ENCODE results near the gene GABBR2.

Gene GABBR2

DNA sequence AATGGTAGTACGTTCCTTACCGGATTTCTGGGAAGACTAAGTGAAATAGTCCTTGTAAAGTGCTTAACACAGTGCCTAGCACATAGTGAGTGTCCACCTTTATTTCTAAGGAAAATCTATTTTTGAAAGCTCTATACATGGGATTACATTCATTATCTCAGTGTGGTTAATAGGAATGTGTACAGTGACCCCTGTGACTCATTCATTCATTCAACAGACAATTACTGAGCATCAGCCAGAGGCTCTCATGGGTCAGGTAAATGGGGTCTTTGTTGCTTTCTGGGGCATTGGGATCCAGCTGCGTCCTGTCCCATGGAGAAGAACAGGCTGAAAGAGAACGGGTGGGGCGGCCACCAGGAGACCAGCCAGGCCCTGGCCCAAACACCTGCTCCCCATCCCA is 227.1 kb downstream of the GABBR2 start:
- no peak for TF ChIP-seq CTCF (conservative IDR thresholded peaks at IDR 0.05; ENCODE audit: low read depth, low read length)
- H3K4me3 ChIP-seq (ENCODE audit: low read depth, low read length) = no peak overlapping the region
- DNase-seq (ENCODE audit: low read depth) = no peak

GRCh38 chr9:98479967-98480847 is 228.5 kb downstream of the GABBR2 start:
- DNase-seq (ENCODE audit: low read depth) = no peak
- H3K4me3 ChIP-seq (ENCODE audit: low read depth, low read length) = no peak overlapping the region
- no peak for TF ChIP-seq CTCF (conservative IDR thresholded peaks at IDR 0.05; ENCODE audit: low read depth, low read length)

GRCh38 chr9:98479449-98479848 is 229.3 kb downstream of the GABBR2 start:
- TF ChIP-seq CTCF (conservative IDR thresholded peaks at IDR 0.05; ENCODE audit: low read depth, low read length) = no peak
- no peak overlapping the region for H3K4me3 ChIP-seq (ENCODE audit: low read depth, low read length)
- no peak for DNase-seq (ENCODE audit: low read depth)

DNA sequence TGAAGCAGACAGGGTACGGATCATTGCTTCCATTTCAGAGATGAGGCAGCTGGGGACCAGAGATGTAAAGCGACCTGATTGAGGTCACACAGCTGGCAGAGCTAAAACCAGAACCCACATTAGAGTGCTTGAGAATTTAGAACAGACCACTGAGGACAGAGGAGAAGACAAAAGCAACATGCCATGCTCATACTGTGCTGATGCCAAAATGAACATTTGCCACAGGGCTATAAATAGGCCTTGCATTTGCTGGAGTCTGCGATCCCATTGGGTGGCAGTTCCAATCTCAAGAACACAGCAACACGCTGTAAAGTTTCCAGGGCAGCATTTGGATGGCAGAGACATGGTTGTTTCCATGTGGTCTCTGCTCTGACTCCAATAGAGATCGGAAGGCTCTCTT is 230.9 kb downstream of the GABBR2 start:
- no peak overlapping the region for H3K4me3 ChIP-seq (ENCODE audit: low read depth, low read length)
- DNase-seq (ENCODE audit: low read depth) = no peak
- TF ChIP-seq CTCF (conservative IDR thresholded peaks at IDR 0.05; ENCODE audit: low read depth, low read length) = no peak

GRCh38 chr9:98472216-98472615 is 236.5 kb downstream of the GABBR2 start:
- no peak for DNase-seq (ENCODE audit: low read depth)
- TF ChIP-seq CTCF (conservative IDR thresholded peaks at IDR 0.05; ENCODE audit: low read depth, low read length) = no peak

DNA sequence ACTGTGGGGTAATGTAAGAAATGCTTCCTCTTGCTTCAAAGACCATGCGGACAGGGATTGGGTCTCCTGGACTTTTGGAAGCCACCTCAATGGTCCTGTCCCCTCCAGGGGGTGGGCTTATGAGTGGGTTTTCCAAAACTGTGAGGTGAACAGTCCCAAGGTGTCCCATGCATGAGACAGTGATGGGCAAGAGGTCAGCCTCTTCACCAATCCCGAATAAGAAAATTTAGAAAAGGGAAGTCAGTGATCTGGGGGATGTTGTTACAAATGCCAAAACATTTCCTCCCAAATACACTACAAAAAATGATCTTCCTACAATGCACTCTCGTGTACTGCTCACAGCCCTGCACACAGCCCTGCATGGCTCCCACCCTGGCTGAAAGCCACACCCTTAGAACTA is 237.6 kb downstream of the GABBR2 start:
- TF ChIP-seq CTCF (conservative IDR thresholded peaks at IDR 0.05; ENCODE audit: low read depth, low read length) = no peak
- H3K4me3 ChIP-seq (ENCODE audit: low read depth, low read length) = no peak overlapping the region
- DNase-seq (ENCODE audit: low read depth) = no peak

More at GRCh38 chr9:98472216-98472615, 236.5 kb downstream of the GABBR2 start:
- H3K4me3 ChIP-seq (ENCODE audit: low read depth, low read length) = no peak overlapping the region
